D341Med (cell line): Measurements from ENCODE around the gene GRM5.
"Not testable (repeated sequence)": the region's sequence is repeated elsewhere in the genome, so short reads cannot be mapped to it uniquely, and the experiment has no call there.

Experiments used
- DNase-seq: peaks from one replicate; pipeline ENCODE4 v3.0.0; 2012; ENCODE audit warnings: low spot score

Gene GRM5

GRCh38 chr11:88536616-88537265 is 529.0 kb downstream of the GRM5 start:
- no peak for DNase-seq

- no peak for DNase-seq
Measured at GRCh38 chr11:88535916-88536547, 529.8 kb downstream of the GRM5 start.

GRCh38 chr11:88535266-88535665 is 530.5 kb downstream of the GRM5 start:
- no peak for DNase-seq

GRCh38 chr11:88534706-88535105 is 531.1 kb downstream of the GRM5 start:
- DNase-seq = not testable (repeated sequence)

- no peak for DNase-seq
Measured at GRCh38 chr11:88534185-88534584, 531.6 kb downstream of the GRM5 start.

GRCh38 chr11:88533001-88533400 is 532.8 kb downstream of the GRM5 start:
- DNase-seq = no peak

- no peak for DNase-seq
Measured at GRCh38 chr11:88531831-88532230, 534.0 kb downstream of the GRM5 start.

- DNase-seq = no peak
Measured at GRCh38 chr11:88529426-88529825, 536.4 kb downstream of the GRM5 start.

- no peak for DNase-seq
Measured at GRCh38 chr11:88523386-88524071, 542.3 kb downstream of the GRM5 start.

- no peak for DNase-seq
Measured at GRCh38 chr11:88522624-88523385, 543.0 kb downstream of the GRM5 start.

GRCh38 chr11:88521799-88522201 is 544.0 kb downstream of the GRM5 start:
- no peak for DNase-seq

GRCh38 chr11:88521399-88521798 is 544.4 kb downstream of the GRM5 start:
- no peak for DNase-seq

- no peak for DNase-seq
Measured at GRCh38 chr11:88520391-88520790, 545.4 kb downstream of the GRM5 start.

- DNase-seq = no peak
Measured at GRCh38 chr11:88515002-88515401, 550.8 kb downstream of the GRM5 start.

GRCh38 chr11:88511006-88511405 is 554.8 kb downstream of the GRM5 start:
- DNase-seq = no peak

GRCh38 chr11:88508759-88509581 is 556.8 kb downstream of the GRM5 start:
- DNase-seq = no peak

- DNase-seq = no peak
Measured at GRCh38 chr11:88508418-88508758, 557.4 kb downstream of the GRM5 start.

- no peak for DNase-seq
Measured at GRCh38 chr11:88507771-88508417, 557.9 kb downstream of the GRM5 start.

- no peak for DNase-seq
Measured at GRCh38 chr11:88501541-88501940, 564.2 kb downstream of the GRM5 start.

GRCh38 chr11:88495836-88496235 is 569.9 kb downstream of the GRM5 start:
- no peak for DNase-seq

GRCh38 chr11:88494848-88495247 is 570.9 kb downstream of the GRM5 start:
- no peak for DNase-seq
